Subcutaneous adipose tissue (tissue), 4 donors: ENCODE measurements around the gene RHBDF2. TPM values are rescaled to one million over a fixed set of nuclear protein-coding genes. Genes with fewer than 3 reads are reported as not detected.

Experiments
- total RNA-seq, 4 donors: library from RNA; depleted of rRNA; stranded (reverse); fragments of >200 nt; gene quantifications; one replicate each; pipeline ENCODE4 v1.1.0, GENCODE V29; 2016
- TF ChIP-seq, protein P1 (sequence below): fragments of 450-650 bp; IDR thresholded peaks from one replicate; pipeline ENCODE4 v1.5.1; 2016; ENCODE audit warnings: low read depth, mild to moderate bottlenecking, control low read depth, antibody characterized with exemption, moderate library complexity

The RHBDF2 gene
- total RNA-seq, 4 donors from 2014 or later = 23.2 to 68.0 (median 37.2) TPM

DNA sequence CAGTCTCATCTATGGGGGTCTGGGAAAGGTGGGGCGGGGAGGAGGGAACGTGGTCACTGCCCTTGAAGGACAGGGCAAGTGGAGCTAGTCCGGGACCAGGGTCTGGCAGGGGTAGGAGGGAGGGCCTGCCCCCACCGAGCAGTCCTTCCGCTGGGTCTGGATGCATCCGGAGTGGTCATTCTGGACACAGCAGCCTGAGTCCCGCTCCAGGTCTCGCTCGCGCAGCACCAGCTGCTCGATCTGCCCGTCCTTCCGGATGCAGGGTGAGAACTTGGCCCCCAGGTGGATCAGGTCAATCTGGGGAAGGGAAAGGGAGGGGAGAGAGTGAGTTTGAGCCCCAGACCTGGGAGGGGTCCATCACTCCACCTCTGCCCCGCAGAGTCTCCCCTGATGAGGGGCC, 27.0 kb downstream of the RHBDF2 start:
- TF ChIP-seq, protein P1, sequence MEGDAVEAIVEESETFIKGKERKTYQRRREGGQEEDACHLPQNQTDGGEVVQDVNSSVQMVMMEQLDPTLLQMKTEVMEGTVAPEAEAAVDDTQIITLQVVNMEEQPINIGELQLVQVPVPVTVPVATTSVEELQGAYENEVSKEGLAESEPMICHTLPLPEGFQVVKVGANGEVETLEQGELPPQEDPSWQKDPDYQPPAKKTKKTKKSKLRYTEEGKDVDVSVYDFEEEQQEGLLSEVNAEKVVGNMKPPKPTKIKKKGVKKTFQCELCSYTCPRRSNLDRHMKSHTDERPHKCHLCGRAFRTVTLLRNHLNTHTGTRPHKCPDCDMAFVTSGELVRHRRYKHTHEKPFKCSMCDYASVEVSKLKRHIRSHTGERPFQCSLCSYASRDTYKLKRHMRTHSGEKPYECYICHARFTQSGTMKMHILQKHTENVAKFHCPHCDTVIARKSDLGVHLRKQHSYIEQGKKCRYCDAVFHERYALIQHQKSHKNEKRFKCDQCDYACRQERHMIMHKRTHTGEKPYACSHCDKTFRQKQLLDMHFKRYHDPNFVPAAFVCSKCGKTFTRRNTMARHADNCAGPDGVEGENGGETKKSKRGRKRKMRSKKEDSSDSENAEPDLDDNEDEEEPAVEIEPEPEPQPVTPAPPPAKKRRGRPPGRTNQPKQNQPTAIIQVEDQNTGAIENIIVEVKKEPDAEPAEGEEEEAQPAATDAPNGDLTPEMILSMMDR = no peak

DNA sequence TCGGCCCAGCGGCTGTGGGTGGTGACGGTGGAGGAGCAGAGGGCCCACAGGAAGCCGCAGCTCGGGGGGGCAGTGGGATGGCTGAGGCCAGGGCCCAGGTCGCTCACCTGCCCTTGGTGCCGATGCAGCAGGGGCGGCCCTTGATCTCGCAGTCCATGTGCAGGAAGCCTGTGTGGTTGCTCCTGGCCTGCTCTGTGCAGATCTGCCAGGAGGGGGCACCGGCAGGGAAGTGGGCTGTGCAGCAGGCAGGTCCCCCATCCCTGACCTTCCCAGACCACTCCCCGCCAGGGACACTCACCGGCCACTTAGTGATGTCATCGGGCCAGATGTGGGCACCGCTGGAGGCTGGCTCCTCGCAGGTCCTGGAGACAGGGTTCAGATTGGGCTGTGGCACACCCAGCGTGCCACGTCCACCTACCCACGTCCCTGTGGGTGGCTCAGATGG, 27.7 kb downstream of the RHBDF2 start:
- TF ChIP-seq, protein P1 = no peak

DNA sequence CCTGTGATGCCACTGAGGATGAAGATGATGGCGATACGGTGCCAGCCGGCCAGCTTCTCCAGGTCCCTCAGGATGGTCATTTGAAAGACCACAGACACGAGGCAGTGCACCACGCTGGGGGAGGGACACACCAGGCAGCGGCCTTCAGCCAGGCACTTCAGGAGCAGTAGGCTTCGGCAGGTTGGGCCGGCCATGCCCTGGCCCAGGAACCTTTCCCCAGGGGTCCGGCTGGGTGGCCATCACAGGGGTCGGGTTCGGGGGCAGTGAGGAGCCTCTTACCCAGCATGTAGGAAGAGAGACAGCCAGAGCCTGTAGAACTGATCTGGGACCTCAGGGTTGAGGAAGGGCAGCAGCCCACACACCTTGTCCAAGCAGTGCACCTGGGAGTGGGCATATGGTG, 28.5 kb downstream of the RHBDF2 start:
- TF ChIP-seq, protein P1 = no peak

DNA sequence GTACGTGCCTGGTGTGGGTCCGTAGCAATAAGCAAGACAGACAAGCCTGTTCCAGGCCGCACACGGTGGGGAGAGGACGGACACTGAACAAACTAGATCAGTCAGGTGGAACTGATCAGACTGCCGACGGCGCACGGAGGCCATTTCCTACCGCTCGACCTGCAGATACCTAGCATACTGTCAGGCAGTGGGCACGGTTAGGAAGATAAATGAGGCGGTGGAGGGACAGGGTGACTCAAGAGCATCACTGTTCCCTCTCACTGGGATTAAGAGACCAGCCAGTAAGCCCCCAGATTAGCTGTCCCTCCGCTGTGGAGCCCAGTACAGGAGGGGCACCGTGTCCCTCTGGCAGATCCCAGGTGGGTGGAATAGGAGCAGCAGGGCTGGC, 29.0 kb downstream of the RHBDF2 start:
- TF ChIP-seq, protein P1 = no peak

DNA sequence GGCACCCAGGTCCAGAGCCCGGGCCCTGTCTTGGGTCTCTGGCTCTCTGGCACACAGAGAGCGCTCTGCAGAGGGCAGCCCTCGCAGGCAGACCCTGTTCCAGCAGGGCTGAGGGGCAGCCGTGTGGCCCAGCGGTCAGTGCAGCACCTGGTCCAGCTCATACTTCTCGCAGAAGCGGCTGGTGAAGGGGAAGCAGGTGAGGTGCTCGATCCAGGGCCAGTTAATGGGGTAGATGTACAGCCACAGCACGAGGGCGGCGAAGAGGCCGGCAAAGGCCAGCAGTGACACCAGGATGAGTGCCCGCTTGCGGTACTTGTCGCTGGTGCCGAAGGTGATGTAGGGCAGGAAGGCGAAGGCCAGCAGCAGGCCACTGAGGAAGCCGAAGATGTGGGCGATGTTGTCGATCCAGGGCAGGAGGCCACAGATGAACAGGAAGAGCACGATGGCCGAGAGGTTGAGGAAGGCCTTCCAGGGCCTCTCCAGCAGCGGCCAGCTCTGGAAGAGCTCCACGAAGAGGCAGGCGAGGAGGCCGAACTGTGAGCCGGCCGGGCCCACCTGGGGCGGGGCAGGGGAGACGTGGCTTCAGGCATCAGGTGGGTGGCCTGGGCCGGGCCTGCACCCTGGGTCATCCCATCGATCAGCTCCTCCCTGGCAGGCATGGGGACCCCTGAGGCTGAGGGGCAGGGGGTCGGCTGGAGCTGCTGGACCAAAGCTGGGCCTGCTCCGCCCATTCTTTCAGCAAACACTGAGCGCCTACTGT, 29.5 kb downstream of the RHBDF2 start:
- TF ChIP-seq, protein P1 = no peak

DNA sequence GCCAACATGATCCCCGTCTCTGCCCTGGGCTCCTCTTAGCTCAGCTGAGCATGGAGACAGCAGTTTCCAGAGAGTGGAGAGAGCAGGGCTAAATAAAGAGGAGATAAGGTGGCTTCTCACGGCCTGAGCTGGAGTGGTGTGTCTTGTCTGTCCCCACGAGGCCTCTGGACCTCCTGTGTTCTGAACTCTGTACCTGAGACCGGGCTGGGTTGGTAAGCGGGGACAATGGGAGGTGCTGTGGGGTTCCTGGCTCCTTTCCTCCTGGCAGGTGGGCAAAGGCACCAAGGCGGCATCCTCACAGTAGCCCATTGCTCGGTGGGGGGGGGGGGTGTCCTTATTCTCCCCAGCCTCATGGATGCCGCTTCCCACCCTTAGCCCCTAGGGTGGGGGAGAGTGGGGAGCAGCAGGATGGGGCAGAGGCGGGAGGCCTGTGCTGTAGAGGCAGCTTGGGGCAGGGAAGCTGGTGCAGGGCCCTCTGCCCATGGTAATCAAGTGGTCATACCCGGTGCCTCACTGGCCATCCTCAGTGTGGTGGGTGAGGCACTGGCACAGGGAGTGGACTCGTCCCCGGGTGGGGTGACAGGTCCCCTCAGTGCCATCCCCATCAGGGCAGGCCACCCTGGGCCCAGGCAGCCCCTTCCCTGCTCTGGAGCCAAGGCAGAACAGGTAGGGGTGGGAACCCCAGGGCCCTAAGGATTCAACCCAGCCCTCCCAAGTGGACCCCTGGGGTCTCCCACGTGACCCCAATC, 31.1 kb downstream of the RHBDF2 start:
- TF ChIP-seq, protein P1 = no peak
